AG04450 (cell line): ENCODE measurements around the gene RIPOR2. TPM values are rescaled to one million over a fixed set of nuclear protein-coding genes. Genes with fewer than 3 reads are reported as not detected.

ENCODE experiments used
- CTCF ChIA-PET: fragments of 300-600, 350-600 bp; formaldehyde crosslinking; extraction: SDS; loops from one replicate; lab custom pipeline; 2022; ENCODE audit warnings: antibody characterized with exemption, inconsistent platforms; lab: Charles Lee
- POLR2A ChIA-PET: fragments of 350-600 bp; formaldehyde crosslinking; extraction: SDS; loops from one replicate; lab custom pipeline; 2021; ENCODE audit warnings: antibody characterized with exemption, inconsistent platforms; lab: Yijun Ruan, JAX
- DNase-seq: peaks from one replicate; pipeline ENCODE4 v3.0.0-alpha.2; 2011; ENCODE audit warnings: low read depth, low spot score
- H3K27ac ChIP-seq: one replicate; pipeline ENCODE4 v1.5.1; 2012; ENCODE audit warnings: low read depth, low read length, control low read depth
- H3K27me3 ChIP-seq: one replicate; pipeline ENCODE4 v1.6.0; 2012; ENCODE audit warnings: low read length; ENCODE audit not compliant: control insufficient read depth, insufficient read depth
- H3K4me3 ChIP-seq: 2 replicates; pipeline ENCODE4 v1.5.1; 2011; ENCODE audit warnings: mild to moderate bottlenecking, low read depth, low read length, control low read depth
- H3K9me3 ChIP-seq: 2 replicates; pipeline ENCODE4 v1.5.1; 2012; ENCODE audit warnings: low read length; ENCODE audit not compliant: control insufficient read depth, insufficient read depth
- polyA plus RNA-seq: library from polyadenylated mRNA; depleted of rRNA; stranded (reverse); fragments of >200 nt; gene quantifications from 2 replicates; pipeline ENCODE4 v1.2.3, GENCODE V29; 2011
- TF ChIP-seq, protein P1 (sequence below): IDR thresholded peaks from 2 replicates; pipeline ENCODE4 v1.5.1; 2011; ENCODE audit warnings: low read depth, low read length, control low read depth, inconsistent platforms

RIPOR2 gene
- polyA plus RNA-seq, 1 experiment = 7.3 TPM

DNA sequence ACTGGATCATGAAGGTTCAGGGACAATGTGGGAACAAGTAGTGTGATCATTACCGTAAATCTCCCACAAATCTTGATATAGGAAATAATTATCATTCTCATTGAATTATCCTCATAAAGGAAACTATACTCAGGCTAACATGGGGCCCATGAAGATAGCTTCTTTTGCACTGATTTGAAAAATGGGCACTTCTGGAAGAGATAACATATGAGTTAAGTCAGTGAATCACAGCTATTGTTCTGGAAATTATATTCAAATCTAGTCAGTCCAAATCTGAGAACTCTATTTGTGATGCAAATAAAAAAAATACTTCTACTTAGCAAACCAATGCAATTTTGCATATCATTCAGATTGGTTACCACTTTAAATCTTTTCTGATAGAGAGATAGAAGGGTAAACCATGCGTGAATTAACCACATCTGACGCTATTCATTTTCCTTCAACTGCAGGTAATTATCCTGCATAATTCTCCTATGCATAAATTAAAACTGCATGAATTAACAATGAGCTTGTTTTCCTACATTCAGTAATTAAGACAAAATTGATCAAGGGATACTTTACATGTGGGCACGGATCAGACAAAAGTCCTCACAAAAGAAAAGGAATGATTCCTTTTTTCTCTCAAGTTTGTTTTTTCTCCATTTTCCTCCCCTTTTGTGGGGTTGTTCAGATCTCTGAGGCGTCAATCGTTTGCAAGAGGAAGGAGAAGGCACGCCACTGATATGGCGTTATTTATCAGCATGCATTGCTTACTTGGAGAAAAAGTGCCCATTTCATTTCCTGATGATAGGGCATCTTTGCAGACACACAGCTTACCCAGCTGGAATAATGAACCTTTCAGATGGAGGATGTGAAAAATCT lies 36.4 kb downstream of the RIPOR2 start:
- Histone ChIP-seq H3K27ac (no peak overlapping the region), H3K4me3 (no peak overlapping the region), H3K9me3 (peaks cover 9% of the 10 kb centered on the region; the same call in 1 of the 2 replicates), H3K27me3 (peaks cover 3% of the 10 kb centered on the region)
- DNase-seq = no peak
- ChIA-PET CTCF (interaction anchor here (0.6 to 2.4 kb wide), 6 partner anchors 10 to 92 kb away, joined by 3 to 7 read pairs (median 4); no protein-coding TSS in a partner anchor), POLR2A (no interaction called here)
- TF ChIP-seq, protein P1, sequence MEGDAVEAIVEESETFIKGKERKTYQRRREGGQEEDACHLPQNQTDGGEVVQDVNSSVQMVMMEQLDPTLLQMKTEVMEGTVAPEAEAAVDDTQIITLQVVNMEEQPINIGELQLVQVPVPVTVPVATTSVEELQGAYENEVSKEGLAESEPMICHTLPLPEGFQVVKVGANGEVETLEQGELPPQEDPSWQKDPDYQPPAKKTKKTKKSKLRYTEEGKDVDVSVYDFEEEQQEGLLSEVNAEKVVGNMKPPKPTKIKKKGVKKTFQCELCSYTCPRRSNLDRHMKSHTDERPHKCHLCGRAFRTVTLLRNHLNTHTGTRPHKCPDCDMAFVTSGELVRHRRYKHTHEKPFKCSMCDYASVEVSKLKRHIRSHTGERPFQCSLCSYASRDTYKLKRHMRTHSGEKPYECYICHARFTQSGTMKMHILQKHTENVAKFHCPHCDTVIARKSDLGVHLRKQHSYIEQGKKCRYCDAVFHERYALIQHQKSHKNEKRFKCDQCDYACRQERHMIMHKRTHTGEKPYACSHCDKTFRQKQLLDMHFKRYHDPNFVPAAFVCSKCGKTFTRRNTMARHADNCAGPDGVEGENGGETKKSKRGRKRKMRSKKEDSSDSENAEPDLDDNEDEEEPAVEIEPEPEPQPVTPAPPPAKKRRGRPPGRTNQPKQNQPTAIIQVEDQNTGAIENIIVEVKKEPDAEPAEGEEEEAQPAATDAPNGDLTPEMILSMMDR = no peak

DNA sequence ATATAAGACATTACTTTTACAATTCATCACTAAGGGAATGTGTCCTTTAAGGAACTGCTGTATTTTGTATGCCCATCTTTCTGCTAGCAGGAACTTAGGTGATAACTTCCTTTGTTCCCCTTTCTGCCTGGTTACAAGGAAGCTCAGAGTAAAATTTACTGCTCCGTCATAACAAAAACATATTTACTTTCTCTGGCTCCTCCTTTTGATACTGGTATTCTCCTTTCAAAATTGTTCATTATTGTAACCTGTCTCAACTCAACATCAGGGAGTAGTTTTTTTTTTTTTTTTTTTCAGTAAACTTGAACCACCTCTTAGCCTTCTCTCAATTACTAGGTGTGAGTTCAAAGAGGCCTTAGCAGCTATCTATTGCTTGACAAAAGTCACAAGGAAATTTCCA lies 37.1 kb downstream of the RIPOR2 start:
- Histone ChIP-seq H3K4me3 (no peak overlapping the region), H3K27me3 (peaks cover 3% of the 10 kb centered on the region), H3K27ac (no peak overlapping the region), H3K9me3 (peaks cover 3% of the 10 kb centered on the region; the same call in 1 of the 2 replicates)
- TF ChIP-seq, protein P1 = no peak
- ChIA-PET POLR2A (no interaction called here), CTCF (interaction anchor here (0.6 to 2.4 kb wide), 6 partner anchors 10 to 106 kb away, joined by 3 to 7 read pairs (median 4); no protein-coding TSS in a partner anchor)
- no peak for DNase-seq

DNA sequence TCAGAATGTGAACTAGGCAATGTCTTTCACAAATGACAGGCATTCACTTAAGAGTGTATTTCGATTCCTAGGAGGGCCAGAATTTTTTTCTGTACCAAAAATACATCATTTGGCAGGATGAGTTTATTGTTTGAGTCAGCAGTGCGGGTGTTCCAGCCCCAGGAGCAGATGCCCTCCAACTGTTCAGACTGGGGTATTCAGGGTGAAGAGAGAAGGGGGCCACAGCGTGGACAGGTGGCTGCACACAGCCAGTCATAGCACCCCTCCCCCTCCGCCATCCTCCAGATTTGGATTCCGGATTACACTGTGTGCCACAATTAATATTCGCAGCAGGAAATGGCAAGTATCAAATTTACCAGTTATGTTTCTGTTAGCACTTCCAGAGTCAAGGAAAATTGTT lies 38.6 kb downstream of the RIPOR2 start:
- no peak overlapping the region for H3K27ac ChIP-seq
- H3K27me3 ChIP-seq = peaks cover 3% of the 10 kb centered on the region
- TF ChIP-seq, protein P1 = no peak
- no peaks in the 10 kb centered on the region for H3K9me3 ChIP-seq
- DNase-seq = no peak
- ChIA-PET POLR2A (no interaction called here), CTCF (no interaction called here)
- no peak overlapping the region for H3K4me3 ChIP-seq

DNA sequence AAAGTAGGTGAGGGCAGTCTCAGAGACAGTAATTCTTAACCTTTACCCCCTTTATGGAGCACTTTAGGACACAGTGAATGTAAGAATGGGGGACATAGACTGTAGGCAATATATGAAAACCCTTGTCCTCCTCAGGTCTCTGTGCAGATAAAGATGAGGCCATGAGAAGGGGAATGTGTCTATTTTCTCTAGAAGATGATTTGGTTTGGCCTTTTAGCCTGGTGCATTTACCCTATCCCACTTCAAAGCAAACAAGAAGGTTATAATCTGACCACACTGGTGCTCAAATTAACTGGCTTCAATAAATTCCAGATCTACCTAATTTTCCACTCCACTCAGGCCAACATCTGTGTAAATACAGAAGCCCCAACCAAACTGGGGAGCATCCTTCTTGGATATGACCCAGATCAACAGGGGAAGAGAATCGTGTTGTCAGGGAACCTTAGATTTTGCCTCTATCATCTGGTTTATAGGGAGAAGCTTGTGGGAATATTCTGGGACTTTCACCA lies 42.4 kb downstream of the RIPOR2 start:
- CTCF ChIA-PET = no interaction called here
- TF ChIP-seq, protein P1 = no peak
- no peak for DNase-seq
- Histone ChIP-seq H3K4me3 (no peak overlapping the region), H3K27ac (no peak overlapping the region), H3K27me3 (peaks cover 2% of the 10 kb centered on the region), H3K9me3 (no peaks in the 10 kb centered on the region)
- POLR2A ChIA-PET = no interaction called here

DNA sequence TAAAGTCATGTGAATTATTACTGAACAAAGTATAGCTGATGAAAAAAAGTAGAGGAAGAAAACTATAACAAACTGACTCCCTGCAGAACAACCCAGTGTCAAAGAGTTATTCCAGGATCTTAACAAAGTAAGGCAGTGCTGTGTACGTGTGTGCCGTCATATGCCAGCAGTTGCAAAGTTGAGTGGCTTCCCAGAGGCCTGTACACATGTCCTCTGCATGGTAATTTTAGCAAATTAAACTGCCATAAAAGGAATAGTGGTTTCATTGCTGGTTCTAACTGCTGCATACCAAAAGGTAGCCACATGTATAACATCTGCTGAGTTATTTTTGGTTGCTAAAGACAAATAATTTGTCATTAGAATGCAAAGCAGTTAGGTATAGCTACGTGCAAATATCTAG lies 44.8 kb downstream of the RIPOR2 start:
- TF ChIP-seq, protein P1 = no peak
- DNase-seq = no peak
- Histone ChIP-seq H3K4me3 (no peak overlapping the region), H3K9me3 (no peaks in the 10 kb centered on the region), H3K27ac (no peak overlapping the region), H3K27me3 (no peaks in the 10 kb centered on the region)
- ChIA-PET POLR2A (no interaction called here), CTCF (interaction anchor here (1.7 kb wide), 1 partner anchor 101 kb away, joined by 4 read pairs; no protein-coding TSS in a partner anchor)
